Uterus (tissue), 2 donors: Measurements from ENCODE around the gene SASH1.

Source experiments
- CTCF ChIP-seq, 4 experiments: fragments of 200-600 bp in 2 of 4; fragments of 450-650 bp in 2 of 4; sonication (generic) in 2 of 4; IDR thresholded peaks; one replicate each; pipeline ENCODE4 v1.5.1; 2016 to 2019; ENCODE audit warnings: antibody characterized with exemption in 4 of 4, mild to moderate bottlenecking in 2 of 4, moderate library complexity in 1 of 4
- POLR2A ChIP-seq, 2 donors: fragments of 450-650 bp; IDR thresholded peaks; one replicate each; pipeline ENCODE4 v1.6.1; 2016; ENCODE audit warnings: antibody characterized with exemption in 2 of 2, mild to moderate bottlenecking in 1 of 2, moderate library complexity in 1 of 2

- TF ChIP-seq CTCF (IDR thresholded peaks at IDR 0.05) (no peak), POLR2A (IDR thresholded peaks at IDR 0.05) (no peak)
Observed at GRCh38 chr6:148596891-148597455, 254.3 kb downstream of the SASH1 start.
